Tibial nerve (tissue), 3 donors: Measurements from ENCODE around the gene KDM2B.

Experiments used
- CTCF ChIP-seq, 5 experiments: fragments of 200-600 bp in 3 of 5; fragments of 450-650 bp in 2 of 5; sonication (generic) in 3 of 5; IDR thresholded peaks; one replicate each; pipeline ENCODE4 v1.5.1; 2016 to 2019; ENCODE audit warnings: antibody characterized with exemption in 5 of 5, mild to moderate bottlenecking in 3 of 5, moderate library complexity in 2 of 5
- POLR2A ChIP-seq, 2 donors: fragments of 450-650 bp; IDR thresholded peaks; one replicate each; pipeline ENCODE4 v1.6.1; 2017; ENCODE audit warnings: antibody characterized with exemption in 2 of 2, mild to moderate bottlenecking in 2 of 2, moderate library complexity in 2 of 2

- TF ChIP-seq POLR2A (IDR thresholded peaks at IDR 0.05) (no peak), CTCF (IDR thresholded peaks at IDR 0.05) (no peak)
These were observed 56.5 kb downstream of the KDM2B start for GRCh38 chr12:121524196-121524916.
